22Rv1 (cell line): ENCODE measurements around the gene FOXP4.

Source experiments
- CTCF ChIP-seq: fragments of 450-650 bp; IDR thresholded peaks from 2 replicates; pipeline ENCODE4 v1.5.1; 2017; ENCODE audit warnings: mild to moderate bottlenecking
- ZFX ChIP-seq: fragments of 450-650 bp; IDR thresholded peaks from 2 replicates; pipeline ENCODE4 v1.6.1; 2017; ENCODE audit warnings: antibody characterized with exemption, borderline replicate concordance

- TF ChIP-seq CTCF (no peak), ZFX (no peak)
Measured at GRCh38 chr6:41565701-41566100, 19.5 kb downstream of the FOXP4 start.
